HG03066 (cell line): ENCODE results near the gene MRPL2.
A peak's percentile ranks its signal among the peaks of the same experiment; 100 is the strongest.
"Not testable (repeated sequence)": the region's sequence is repeated elsewhere in the genome, so short reads cannot be mapped to it uniquely, and the experiment has no call there.

ENCODE experiments used
- ATAC-seq: cut with Tn5 transposase; IDR thresholded peaks from one replicate; pipeline ENCODE4 v1.9.1; 2021; ENCODE audit warnings: low read depth; ENCODE audit not compliant: unreplicated experiment

The MRPL2 gene

DNA sequence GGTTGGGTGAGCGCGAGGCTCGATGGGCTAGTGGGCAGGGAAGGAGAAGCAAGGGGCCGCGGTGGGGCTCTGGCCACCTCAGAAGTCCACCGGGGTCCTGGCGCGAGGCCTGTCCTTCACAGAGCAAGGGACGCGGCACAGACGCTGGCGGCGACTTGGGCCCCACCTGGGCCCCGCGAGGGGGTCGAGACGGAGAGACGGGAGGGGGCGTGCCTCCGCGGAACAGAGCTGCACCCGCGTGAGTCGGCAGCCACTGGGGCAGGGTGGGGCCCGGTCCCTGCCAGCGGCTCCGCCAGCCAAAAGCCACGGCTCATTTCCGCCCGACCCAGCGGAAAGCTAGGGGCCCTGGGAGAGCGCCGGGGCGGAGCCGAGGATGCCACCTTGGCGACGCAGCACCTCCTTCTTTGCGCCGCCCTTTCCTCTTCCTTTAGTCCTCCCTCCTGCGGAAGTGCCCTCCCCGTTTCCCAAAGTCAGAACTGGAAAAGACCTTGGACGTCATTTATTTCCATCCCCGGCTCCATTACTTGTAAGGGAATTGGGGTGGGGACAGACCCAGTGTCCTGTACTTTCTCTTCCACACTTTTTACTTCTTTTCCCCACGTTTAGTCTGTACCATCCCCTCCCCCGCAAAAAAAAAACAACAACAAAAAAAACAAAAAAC lies 5.6 kb downstream of the MRPL2 start, which contains the start of gene CUL7:
Gene CUL7 (minus strand): TSS at position 307 of the 661 bp plus-strand sequence. CDS start 1,063 bp downstream, outside the sequence.
- peak; percentile 89 for ATAC-seq

DNA sequence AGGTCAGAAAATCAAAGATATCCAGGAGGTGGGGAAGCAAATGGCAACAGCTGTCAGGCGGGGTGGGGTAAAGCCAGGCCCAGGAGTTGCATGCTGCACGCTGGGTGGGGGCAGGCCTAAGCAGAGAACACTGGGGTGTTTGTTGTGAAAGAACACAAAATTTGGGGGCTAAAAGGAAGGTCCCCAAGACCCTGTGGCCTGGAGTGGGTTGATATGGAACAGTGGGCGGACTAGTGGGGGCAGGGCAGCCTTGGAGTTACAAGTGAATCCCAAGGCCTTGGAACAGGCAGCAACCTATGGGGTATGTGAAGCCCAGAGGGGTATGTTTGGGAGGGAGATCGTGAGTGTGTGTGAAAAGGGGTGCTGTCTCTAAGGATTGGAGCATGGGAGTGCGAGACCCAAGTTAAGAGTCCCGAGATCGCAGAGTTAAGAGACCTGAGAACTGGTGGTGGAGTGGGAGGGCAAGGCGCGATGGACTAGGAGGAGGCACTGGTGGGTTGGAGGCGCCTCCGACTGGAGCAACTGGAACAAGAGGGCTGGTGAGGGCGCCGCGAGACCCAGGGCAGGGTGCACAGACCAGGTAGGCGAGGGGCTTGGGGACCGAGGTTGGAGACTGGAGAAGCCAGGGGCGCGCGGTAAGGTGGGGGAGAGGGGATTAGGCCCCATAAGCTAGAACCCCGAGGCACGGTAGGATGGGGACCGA lies 6.2 kb downstream of the MRPL2 start:
- peak; percentile 16 for ATAC-seq

DNA sequence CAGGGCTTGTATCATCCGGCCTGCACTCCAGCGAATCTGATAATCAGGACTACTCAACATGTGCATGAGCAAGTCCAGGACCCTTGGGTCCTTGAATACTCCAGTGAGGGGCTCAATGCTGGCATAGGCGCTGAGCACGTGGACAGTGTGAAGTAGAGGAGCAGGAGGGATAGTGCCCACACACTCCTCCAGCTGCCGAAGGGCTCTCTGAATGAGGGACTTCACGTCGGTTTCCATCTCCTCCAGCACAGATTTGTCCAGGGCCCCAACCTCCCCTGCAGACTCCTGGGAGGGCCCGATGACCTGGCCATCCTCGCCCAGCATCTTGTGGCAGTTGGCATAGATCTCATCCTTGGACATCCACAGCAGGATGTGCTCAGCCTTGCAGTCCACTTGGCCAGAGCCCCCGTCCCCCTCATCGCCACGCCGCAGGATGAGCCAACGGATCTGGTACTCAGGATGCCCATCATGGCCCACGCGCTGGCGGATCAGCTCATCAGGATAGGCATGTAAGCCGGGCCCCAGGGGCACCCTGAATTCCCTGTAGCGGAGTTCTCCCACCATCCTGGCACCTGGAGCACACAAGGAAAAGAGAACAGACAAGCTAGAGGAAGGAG lies 6.9 kb downstream of the MRPL2 start:
- no peak for ATAC-seq

DNA sequence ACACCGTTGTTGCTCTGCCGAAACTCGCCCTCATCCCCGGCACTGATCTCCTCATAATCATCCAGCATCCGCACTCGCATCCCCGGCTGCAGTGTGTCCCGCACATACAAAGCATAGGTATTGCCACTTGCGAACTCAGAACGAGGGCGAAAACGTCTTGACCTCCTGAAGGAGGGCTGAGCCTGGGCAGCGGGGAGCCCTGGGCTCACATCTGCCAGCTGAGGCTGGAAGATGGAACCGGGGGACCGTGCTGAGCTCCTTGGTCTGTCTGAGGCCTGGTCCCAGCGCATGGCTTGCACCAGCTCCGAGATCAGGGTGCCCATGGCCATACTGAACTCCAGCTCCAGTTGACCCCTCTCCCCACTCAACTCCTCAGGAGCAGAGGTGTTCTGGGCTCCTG lies 8.3 kb downstream of the MRPL2 start:
- ATAC-seq = no peak

DNA sequence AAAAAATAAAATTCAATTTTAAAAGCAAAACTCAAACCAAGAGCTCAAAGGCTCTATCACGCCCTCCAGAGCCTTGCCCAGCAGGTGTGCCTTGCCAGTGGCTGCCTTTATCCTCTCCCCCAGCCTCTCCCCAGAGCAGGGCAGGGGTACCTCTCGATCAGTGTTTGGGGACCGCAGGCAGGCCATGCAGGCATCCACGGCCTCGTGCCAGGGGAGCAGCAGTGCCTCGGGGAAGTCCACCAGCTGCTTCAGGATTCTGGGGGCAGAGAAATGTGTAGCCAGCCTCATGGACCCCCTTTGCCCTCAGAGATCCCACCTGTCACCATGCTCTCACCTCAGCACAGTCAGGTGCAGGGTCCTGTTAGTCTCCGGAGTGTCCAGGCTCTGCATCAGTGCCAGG lies 11.2 kb downstream of the MRPL2 start:
- ATAC-seq = no peak

- ATAC-seq = no peak
Measured at GRCh38 chr6:43045371-43045930, 13.8 kb downstream of the MRPL2 start.

DNA sequence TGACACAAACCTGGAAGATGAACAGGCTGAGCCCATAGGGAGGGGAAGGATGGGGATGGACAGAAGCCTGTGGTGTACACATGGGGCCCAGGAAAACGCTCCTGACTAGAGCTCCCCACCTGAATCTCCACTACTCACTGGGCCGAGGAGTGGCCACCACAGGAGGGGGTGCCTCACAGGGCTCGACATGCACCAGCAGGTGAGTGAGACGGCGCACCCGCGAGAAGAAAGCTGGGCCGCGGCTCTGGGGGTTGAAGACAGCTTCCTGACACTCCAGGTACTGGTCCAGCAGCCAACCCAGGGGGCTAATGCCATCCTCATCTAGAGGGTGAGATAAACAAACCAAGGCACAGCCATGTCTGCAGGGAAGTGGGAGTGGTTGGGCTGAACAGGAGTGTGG lies 15.9 kb downstream of the MRPL2 start:
- ATAC-seq = no peak

- ATAC-seq = not testable (repeated sequence)
Measured at GRCh38 chr6:43041475-43041874, 17.8 kb downstream of the MRPL2 start.

GRCh38 chr6:43040542-43041257 lies 18.5 kb downstream of the MRPL2 start:
- no peak for ATAC-seq

DNA sequence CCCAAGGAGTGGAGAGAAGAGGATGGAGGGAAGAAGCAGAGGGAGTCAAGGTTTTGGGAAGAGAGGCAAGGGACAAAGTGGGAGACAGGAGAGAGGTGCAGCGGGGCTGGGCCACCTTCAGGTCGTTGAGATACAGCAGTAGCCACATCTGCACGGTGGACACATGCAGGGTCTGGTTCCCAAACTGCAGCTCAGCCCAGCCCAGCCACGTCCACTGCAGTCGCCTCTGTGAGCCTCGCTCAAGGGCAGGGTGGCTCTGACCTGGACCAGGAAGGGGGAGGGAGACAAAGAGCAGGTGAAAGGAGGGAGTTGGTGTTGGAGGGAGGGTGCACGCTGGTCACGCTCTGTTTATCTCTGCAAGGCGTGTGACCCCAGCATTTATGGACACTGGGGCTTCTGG lies 20.5 kb downstream of the MRPL2 start:
- ATAC-seq = no peak

DNA sequence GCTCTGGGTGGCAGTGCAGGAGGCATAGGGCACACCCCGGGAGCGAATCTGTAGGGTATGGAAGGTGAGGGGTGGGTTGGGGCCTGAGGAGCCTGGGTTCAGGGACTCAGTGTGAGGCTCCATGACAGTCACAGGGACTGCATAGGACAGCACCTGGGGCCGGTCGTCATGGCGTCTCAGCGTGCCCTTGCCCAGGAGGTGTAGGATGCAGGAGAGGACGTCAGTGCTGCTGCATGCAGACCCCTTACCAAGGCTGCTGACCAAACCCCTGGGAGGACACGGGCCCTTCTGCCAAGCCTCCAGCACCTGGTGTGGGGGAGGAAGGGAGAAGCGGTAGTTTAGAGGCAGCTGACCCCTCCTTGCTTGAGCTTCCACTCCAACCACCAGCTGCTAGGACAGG lies 21.5 kb downstream of the MRPL2 start:
- no peak for ATAC-seq

DNA sequence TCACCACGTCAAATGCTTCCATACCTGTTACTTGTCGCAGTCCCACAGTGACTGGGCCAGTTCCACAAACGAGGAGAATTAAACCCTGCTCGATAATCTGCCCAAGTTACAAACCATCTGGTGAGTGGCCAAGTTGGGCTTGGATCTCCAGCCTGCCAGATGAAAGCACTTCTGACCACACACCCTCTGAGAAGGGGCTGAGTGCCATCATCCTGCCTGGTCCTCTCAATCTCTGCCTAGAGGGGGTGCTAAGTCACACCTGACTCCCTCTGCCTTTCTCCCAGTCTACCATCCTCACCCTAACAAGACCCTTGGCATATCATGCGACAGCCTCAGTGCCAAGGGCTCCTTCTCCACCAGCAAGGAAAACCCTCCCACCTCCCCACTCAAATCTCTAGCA lies 22.0 kb downstream of the MRPL2 start:
- no peak for ATAC-seq

GRCh38 chr6:43036712-43037111 lies 22.5 kb downstream of the MRPL2 start:
- ATAC-seq = no peak

- no peak for ATAC-seq
Measured at GRCh38 chr6:43035495-43036194, 23.6 kb downstream of the MRPL2 start.

DNA sequence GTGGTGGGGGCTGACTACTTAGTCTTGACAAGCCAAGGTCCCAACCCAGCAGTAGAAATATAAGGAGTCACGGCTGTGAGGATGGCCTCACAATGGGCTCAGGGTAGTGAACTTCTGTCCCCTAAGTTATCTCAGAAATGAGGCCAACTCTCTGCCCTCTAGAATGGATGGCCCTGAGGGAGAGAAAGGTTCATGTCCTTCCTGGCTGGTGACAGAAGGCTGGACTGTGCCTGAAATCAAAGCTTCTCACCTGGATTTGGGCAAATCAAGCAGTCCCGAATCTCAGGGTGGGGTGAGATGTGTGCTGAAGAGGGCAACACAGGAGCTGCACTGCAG lies 25.1 kb downstream of the MRPL2 start:
- no peak for ATAC-seq

DNA sequence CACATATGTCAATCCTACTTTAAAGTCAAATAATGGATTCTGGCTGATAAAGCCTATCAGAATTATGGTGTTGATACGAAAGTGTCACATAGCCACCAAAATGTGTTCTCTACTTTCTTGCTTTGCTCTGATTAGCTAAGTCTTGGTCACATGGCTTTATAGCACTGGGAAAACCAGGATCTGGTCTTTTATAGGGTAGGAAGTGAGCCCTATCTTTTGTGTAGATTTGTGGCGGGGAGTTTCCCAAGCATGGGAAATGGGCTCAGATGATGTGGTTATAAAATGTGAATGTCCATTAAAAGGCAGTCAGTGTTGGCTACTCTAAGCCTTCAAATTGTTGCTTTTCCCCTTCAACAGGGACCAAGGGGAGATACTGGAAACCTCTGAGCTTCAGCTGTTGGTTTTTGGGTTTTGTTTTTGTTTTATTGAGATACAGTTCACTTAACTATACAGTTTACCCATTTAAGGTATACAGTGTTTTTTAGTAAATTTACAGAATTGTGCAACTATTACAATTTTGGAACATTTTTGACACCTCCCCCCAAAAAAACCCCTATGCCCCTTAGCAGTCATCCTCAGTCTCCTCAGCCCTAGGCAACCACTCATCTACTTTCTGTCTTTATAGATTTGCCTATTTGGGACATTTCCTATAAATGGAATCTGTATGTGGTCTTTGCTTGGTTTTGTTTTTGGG lies 25.6 kb downstream of the MRPL2 start:
- ATAC-seq = no peak

DNA sequence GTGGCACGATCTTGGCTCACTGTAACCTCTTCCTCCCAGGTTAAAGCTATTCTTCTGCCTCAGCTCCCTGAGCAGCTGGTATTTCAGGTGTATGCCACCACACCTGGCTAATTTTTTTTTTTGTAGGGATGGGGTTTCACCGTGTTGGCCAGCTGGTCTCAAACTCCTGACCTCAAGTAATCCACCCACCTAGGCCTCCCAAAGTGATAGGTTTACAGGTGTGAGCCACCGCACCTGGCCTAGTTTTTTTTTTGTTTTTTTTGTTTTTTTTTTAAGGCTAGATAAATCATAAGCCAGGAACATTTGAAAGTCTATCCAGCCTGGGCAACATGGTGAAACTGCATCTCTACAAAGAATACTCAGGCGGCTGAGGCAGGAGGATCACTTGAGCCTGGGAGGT lies 26.9 kb downstream of the MRPL2 start:
- no peak for ATAC-seq

- ATAC-seq = no peak
Measured at GRCh38 chr6:43029120-43029519, 30.1 kb downstream of the MRPL2 start.

DNA sequence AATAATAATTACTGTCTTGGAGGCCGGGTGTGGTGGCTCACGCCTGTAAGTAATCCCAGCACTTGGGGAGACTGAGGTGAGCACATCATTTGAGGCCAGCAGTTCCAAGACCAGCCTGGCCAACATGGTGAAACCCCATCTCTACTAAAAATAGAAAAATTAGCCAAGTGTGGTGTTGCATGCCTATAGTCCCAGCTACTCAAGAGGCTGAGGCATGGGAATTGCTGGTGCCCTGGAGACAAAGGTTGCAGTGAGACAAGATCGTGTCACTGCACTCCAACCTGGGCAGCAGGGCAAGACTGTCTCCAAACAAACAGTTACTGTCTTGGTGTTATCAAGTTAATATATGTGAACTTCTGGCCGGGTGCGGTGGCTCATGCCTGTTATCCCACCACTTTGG lies 32.9 kb downstream of the MRPL2 start:
- no peak for ATAC-seq

- ATAC-seq = no peak
Measured at GRCh38 chr6:43024436-43024835, 34.8 kb downstream of the MRPL2 start.
